Duodenal mucosa (tissue), 2 donors: ENCODE measurements around the gene BLOC1S6.
A peak's percentile ranks its signal among the peaks of the same experiment; 100 is the strongest.

Experiments
- H3K27ac ChIP-seq: one replicate; pipeline ENCODE4 v1.7.0; 2013; ENCODE audit warnings: low read depth, low read length
- H3K27me3 ChIP-seq, 2 donors: one replicate each; pipeline ENCODE4 v1.7.0; 2013; ENCODE audit warnings: low read length in 2 of 2, control low read depth in 1 of 2; ENCODE audit not compliant: insufficient read depth in 2 of 2, control insufficient read depth in 1 of 2
- H3K36me3 ChIP-seq, 2 donors: one replicate each; pipeline ENCODE4 v1.7.0; 2013; ENCODE audit warnings: low read length in 2 of 2, control low read depth in 1 of 2; ENCODE audit not compliant: insufficient read depth in 2 of 2, control insufficient read depth in 1 of 2
- H3K4me1 ChIP-seq, 2 donors: one replicate each; pipeline ENCODE4 v1.7.0; 2013; ENCODE audit warnings: low read length in 2 of 2, control low read depth in 1 of 2; ENCODE audit not compliant: insufficient read depth in 2 of 2, control insufficient read depth in 1 of 2
- H3K4me3 ChIP-seq, 2 donors: one replicate each; pipeline ENCODE4 v1.7.0; 2013; ENCODE audit warnings: low read length in 2 of 2, low read depth in 1 of 2
- H3K9ac ChIP-seq, 2 donors: one replicate each; pipeline ENCODE4 v1.7.0; 2013; ENCODE audit warnings: low read length in 2 of 2, low read depth in 1 of 2
- H3K9me3 ChIP-seq, 2 donors: one replicate each; pipeline ENCODE4 v1.7.0; 2013; ENCODE audit warnings: low read length in 2 of 2, control low read depth in 1 of 2; ENCODE audit not compliant: control insufficient read depth in 1 of 2

BLOC1S6 gene

DNA sequence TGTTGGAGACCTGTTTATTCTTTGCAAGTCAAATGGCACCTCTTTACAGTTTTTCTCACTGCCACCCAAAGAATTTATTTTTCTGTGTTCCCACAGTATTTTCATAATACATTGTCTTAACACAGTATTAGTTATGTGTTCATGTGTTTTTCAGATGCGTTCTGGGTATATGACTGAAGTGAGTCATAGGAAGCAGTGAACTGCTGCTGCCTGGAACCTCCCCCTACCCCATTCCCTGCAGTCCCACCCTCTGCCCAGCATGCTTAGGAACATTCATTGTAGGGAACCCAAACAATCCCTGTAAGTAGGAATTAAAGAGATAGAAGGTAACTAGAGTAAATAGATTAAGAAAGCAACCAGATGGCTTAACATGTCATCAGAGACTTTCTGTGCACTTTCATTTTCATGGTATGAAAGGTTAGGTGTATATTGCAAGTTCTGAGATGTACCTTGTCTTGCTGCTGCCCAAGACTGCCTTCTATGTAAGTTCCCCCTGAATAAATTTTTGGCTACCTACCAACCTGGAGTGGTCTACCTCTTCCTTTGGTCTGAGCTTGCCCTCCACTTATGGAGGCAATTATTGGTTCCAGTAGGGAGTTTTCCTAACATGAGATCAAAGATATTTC is 25.7 kb downstream of the BLOC1S6 start:
- Histone ChIP-seq H3K4me1 (peaks cover 0 to 5% of the 10 kb centered on the region in 2 donors), H3K36me3 (peaks cover 0 to 6% of the 10 kb centered on the region in 2 donors), H3K27ac (no peak overlapping the region), H3K9ac (no peak overlapping the region), H3K27me3 (no peaks in the 10 kb centered on the region), H3K9me3 (no peaks in the 10 kb centered on the region), H3K4me3 (peak overlapping the region in 1 of 2 donors; percentile 5)

GRCh38 chr15:45616901-45617323 is 29.7 kb downstream of the BLOC1S6 start:
- no peaks in the 10 kb centered on the region for H3K36me3 ChIP-seq
- no peak overlapping the region for H3K4me3 ChIP-seq
- no peak overlapping the region for H3K27ac ChIP-seq
- peaks cover 0 to 5% of the 10 kb centered on the region in 2 donors for H3K4me1 ChIP-seq
- no peak overlapping the region for H3K9ac ChIP-seq
- H3K9me3 ChIP-seq, result no peaks in the 10 kb centered on the region
- H3K27me3 ChIP-seq, result no peaks in the 10 kb centered on the region

- Histone ChIP-seq H3K4me3 (no peak overlapping the region), H3K9me3 (no peaks in the 10 kb centered on the region), H3K27ac (no peak overlapping the region), H3K27me3 (no peaks in the 10 kb centered on the region), H3K36me3 (no peaks in the 10 kb centered on the region), H3K4me1 (peaks cover 0 to 5% of the 10 kb centered on the region in 2 donors), H3K9ac (no peak overlapping the region)
Measured at GRCh38 chr15:45618813-45619212, 31.6 kb downstream of the BLOC1S6 start.

- H3K4me1 ChIP-seq, result peaks cover 4 to 5% of the 10 kb centered on the region in 2 donors
- no peak overlapping the region for H3K9ac ChIP-seq
- H3K27me3 ChIP-seq, result no peaks in the 10 kb centered on the region
- peaks cover 0 to 6% of the 10 kb centered on the region in 2 donors for H3K9me3 ChIP-seq
- H3K4me3 ChIP-seq, result no peak overlapping the region
- H3K27ac ChIP-seq, result no peak overlapping the region
- H3K36me3 ChIP-seq, result no peaks in the 10 kb centered on the region
Measured at GRCh38 chr15:45628136-45628535, 41.0 kb downstream of the BLOC1S6 start.

DNA sequence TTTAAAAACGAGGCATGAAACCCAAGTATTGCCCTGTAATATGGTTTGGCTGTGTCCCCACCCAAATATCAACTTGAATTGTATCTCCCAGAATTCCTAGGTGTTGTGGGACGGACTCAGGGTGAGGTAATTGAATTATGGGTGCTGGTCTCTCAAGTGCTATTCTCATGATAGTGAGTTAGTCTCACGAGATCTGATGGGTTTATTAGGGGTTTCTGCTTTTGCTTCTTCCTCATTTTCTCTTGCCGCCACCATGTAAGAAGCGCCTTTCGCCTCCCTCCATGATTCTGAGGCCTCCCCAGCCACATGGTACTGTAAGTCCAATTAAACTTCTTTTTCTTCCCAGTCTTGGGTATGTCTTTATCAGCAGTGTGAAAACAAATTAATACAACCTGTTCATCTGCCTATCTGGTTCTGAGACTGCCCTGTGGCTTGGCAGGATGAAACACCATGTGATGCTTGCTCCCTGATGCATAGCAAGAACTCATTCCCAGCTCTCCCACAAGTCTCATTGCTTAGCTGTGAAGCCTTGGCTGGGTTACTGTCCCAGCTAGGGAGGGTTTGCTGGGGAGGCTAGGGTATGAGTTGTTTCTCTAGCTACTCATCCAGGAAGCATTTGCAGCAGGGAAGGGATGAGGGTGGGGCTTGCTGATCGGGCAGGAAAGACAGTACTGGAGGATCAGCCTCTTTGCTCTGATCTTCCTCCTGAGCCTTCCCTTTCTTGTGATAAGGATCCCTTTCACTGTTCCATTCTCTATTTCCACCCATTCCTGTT is 43.9 kb downstream of the BLOC1S6 start:
- Histone ChIP-seq H3K36me3 (no peaks in the 10 kb centered on the region), H3K9me3 (peaks cover 0 to 6% of the 10 kb centered on the region in 2 donors), H3K4me3 (peak overlapping the region in 1 of 2 donors; percentile 16), H3K27me3 (no peaks in the 10 kb centered on the region), H3K4me1 (peaks cover 7 to 8% of the 10 kb centered on the region in 2 donors), H3K9ac (peak overlapping the region in 1 of 2 donors; percentile 18), H3K27ac (no peak overlapping the region)

GRCh38 chr15:45631776-45632175 is 44.6 kb downstream of the BLOC1S6 start:
- Histone ChIP-seq H3K4me1 (peaks cover 12% of the 10 kb centered on the region in 2 donors), H3K27ac (no peak overlapping the region), H3K9me3 (peaks cover 0 to 3% of the 10 kb centered on the region in 2 donors), H3K36me3 (no peaks in the 10 kb centered on the region), H3K4me3 (peak overlapping the region in 1 of 2 donors; percentile 16), H3K27me3 (no peaks in the 10 kb centered on the region), H3K9ac (no peak overlapping the region)

DNA sequence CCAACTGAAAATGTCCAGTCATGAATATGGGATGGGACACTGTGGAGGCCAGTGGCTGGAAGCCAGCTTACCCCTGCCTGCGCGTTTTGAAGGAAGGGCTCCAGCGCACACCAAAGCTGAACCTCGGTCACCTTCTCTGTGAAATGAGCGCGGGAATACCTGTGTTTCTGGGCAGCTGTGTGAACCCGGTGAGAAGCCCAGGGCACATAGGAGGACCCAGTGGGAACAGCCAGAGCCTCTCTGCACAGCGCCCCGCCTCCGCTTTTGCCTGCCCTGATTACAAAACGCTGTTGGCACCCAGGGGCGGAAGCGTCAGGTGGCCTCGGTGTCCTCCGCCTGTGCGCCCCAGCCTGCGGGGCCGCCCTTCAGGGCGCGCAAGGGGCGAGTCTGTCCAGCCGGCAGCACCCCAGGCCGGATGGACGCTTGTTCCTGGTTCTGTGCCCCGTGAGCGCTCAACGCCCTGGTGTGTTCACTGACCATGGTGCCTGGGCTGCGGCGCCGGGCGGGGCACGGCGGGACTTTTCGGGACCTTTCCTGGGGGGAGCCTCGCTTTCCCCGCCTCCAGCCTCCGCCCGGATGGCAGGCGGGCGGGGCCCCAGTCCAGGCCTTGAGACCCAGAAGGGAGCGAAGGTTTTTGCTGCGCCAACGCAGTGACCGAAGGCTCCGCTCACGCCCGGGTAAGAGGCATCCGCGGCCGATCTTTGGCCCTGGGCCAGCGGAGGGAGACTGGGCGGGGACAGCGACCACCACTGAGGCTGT is 47.4 kb downstream of the BLOC1S6 start, which contains the start of gene SQOR:
SQOR (plus strand) TSS at position 598 of the 759 bp plus-strand sequence. CDS start 23,895 bp downstream, outside the sequence.
- Histone ChIP-seq H3K27me3 (no peaks in the 10 kb centered on the region), H3K27ac (peak within 1 kb of the TSS; percentile 85), H3K4me3 (peak within 1 kb of the TSS; percentile 93 to 95), H3K36me3 (no peaks in the 10 kb centered on the region), H3K4me1 (peaks cover 25 to 34% of the 10 kb centered on the region in 2 donors), H3K9ac (peak within 1 kb of the TSS; percentile 96 to 98), H3K9me3 (no peaks in the 10 kb centered on the region)

DNA sequence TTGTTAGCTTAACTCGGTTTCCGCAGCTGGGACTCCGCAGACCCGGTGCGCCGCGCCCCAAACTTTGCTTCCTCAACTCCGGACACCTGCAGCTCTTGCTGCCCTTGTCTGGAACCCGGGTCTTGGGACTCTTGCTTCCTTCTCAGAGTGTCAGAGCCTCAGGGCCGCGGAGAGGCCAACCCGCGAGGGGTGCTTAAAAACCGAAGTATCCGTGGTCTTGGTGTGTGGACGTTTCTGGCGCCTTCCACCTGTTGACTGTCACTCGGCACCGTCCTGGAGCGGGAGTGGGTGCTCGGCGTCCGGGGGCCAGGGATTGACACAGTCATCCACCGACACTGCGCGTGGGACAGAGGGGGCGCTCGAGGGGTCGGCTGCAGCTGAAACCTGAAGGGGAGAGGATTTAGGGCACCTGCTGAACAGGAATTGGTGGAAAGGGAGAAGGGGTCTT is 48.0 kb downstream of the BLOC1S6 start:
- Histone ChIP-seq H3K4me3 (peak overlapping the region; percentile 93 to 95), H3K36me3 (no peaks in the 10 kb centered on the region), H3K4me1 (peaks cover 31 to 36% of the 10 kb centered on the region in 2 donors), H3K9me3 (no peaks in the 10 kb centered on the region), H3K27ac (peak overlapping the region; percentile 85), H3K9ac (peak overlapping the region; percentile 96 to 98), H3K27me3 (no peaks in the 10 kb centered on the region)

- H3K9ac ChIP-seq, result peak overlapping the region; percentile 96 to 98
- H3K27ac ChIP-seq, result peak overlapping the region; percentile 85
- peak overlapping the region; percentile 93 to 95 for H3K4me3 ChIP-seq
- H3K9me3 ChIP-seq, result no peaks in the 10 kb centered on the region
- no peaks in the 10 kb centered on the region for H3K27me3 ChIP-seq
- H3K36me3 ChIP-seq, result no peaks in the 10 kb centered on the region
- peaks cover 37 to 42% of the 10 kb centered on the region in 2 donors for H3K4me1 ChIP-seq
Measured at GRCh38 chr15:45635763-45636292, 48.6 kb downstream of the BLOC1S6 start.
